Skin of body (tissue), 1 donor: ENCODE measurements around the gene RAB4B. TPM values are rescaled to one million over a fixed set of nuclear protein-coding genes. Genes with fewer than 3 reads are reported as not detected.

ENCODE experiments used
- total RNA-seq: library from RNA; depleted of rRNA; stranded (reverse); fragments of >200 nt; gene quantifications from one replicate; pipeline ENCODE4 v1.2.3, GENCODE V29; 2014

The RAB4B gene
- total RNA-seq, 1 donor from 2014 or later: 5.3 TPM

Other genes starting within 250 kb of the RAB4B start
- gene SHKBP1, start 201.4 kb upstream of the RAB4B start, total RNA-seq: 12.3 TPM
- 72.0 TPM for gene LTBP4, start 176.9 kb upstream of the RAB4B start, total RNA-seq
- 17.6 TPM for gene NUMBL, start 87.6 kb upstream of the RAB4B start, total RNA-seq
- 18.6 TPM for gene COQ8B, start 61.4 kb upstream of the RAB4B start, total RNA-seq
- gene ITPKC, start 61.1 kb upstream of the RAB4B start, total RNA-seq: 29.8 TPM
- 1.3 TPM for gene ACTMAP, start 27.8 kb upstream of the RAB4B start, total RNA-seq
- 36.6 TPM for gene SNRPA, start 27.0 kb upstream of the RAB4B start, total RNA-seq
- gene MIA, start 2.7 kb upstream of the RAB4B start, total RNA-seq: 8.8 TPM
- gene EGLN2, start 20.9 kb downstream of the RAB4B start, total RNA-seq: 27.4 TPM
- not detected for gene CYP2A6, start 72.2 kb downstream of the RAB4B start, total RNA-seq
- gene CYP2A7, start 104.0 kb downstream of the RAB4B start, total RNA-seq: not detected
- 0.20 TPM for gene CYP2B6, start 213.0 kb downstream of the RAB4B start, total RNA-seq